AG04449 (cell line): Measurements from ENCODE around the gene ATPAF1.
A peak's percentile ranks its signal among the peaks of the same experiment; 100 is the strongest.

Source experiments
- CTCF ChIA-PET: fragments of 350-600 bp; formaldehyde crosslinking; extraction: SDS; loops from one replicate; lab custom pipeline; 2021; ENCODE audit warnings: antibody characterized with exemption; lab: Yijun Ruan, JAX
- POLR2A ChIA-PET: fragments of 400-600, 350-600 bp; formaldehyde crosslinking; extraction: SDS; loops from one replicate; lab custom pipeline; 2020; ENCODE audit warnings: antibody characterized with exemption, inconsistent platforms; lab: Yijun Ruan, JAX
- DNase-seq: peaks from one replicate; pipeline ENCODE4 v3.0.0-alpha.2; 2010; ENCODE audit warnings: low read depth, low spot score
- H3K4me3 ChIP-seq: 2 replicates; pipeline ENCODE4 v1.5.1; 2011; ENCODE audit warnings: low read depth, mild to moderate bottlenecking, control low read depth, low read length
- TF ChIP-seq, protein P1 (sequence below): IDR thresholded peaks from one replicate; pipeline ENCODE4 v1.5.1; 2011; ENCODE audit warnings: mild to moderate bottlenecking, moderate library complexity, low read length, control low read depth, inconsistent platforms; ENCODE audit not compliant: insufficient read depth; ENCODE audit errors: missing control alignments

ATPAF1 gene

DNA sequence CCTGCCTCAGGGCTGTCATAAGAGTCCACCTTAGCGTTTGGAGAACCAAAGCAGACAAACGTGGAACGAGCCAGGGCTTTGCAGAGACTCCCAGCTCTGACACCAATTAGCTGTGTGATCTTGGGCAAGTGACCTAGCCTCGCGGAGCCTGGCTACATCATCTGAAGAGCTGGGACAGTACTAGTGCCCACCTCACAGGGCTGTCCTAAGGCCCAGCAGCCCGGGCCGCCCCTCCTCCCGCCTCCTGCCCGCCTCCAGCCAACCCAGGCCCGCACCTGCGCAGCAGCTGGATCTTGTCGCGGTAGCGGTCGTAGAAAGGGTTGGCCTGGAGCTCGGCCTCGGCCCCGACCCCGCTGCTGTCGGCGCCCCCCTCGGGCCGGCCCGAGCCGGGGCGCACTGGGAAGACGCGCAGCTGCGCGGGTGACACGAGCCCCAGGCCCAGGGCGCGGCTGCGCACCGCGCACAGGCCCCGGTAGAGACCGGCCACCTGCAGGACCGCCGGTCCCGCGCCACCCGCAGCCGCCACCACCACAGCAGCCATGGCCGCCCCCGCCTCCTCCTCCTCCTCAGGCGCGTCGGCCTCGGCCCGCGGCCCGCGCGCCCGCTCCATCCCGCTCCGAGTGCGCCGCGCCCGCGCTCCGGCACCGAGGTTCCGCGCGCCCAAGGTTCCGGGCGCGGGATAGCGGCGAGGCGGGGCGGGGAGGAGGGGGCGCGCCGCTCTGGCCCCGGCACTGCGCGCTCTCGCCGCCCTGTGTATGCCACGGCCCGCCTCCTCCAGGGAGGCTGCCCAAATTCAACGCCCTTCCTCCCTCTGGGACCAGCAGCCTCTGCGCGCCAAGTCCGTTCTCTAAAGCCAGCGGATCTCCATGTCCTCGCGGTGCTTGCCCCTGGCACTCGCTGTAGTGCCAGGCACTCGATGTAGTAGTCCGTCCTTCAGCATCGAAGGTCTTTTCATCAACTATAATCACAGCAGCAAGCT lies at the start of gene ATPAF1:
ATPAF1 (minus strand) TSS at position 583 of the 979 bp plus-strand sequence; CDS start at position 541, 42 bp downstream.
- ChIA-PET CTCF (interaction anchor here (0.9 to 1.4 kb wide), 4 partner anchors 9 to 120 kb away, joined by 3 to 4 read pairs (median 3); no protein-coding TSS in a partner anchor), POLR2A (interaction anchor here (1.1 to 1.2 kb wide), 2 partner anchors 51 kb away, joined by 5 read pairs; partner anchors contain the start of genes EFCAB14 and MOB3C)
- H3K4me3 ChIP-seq: peak within 1 kb of the TSS; percentile 79
- DNase-seq: no peak
- TF ChIP-seq, protein P1, sequence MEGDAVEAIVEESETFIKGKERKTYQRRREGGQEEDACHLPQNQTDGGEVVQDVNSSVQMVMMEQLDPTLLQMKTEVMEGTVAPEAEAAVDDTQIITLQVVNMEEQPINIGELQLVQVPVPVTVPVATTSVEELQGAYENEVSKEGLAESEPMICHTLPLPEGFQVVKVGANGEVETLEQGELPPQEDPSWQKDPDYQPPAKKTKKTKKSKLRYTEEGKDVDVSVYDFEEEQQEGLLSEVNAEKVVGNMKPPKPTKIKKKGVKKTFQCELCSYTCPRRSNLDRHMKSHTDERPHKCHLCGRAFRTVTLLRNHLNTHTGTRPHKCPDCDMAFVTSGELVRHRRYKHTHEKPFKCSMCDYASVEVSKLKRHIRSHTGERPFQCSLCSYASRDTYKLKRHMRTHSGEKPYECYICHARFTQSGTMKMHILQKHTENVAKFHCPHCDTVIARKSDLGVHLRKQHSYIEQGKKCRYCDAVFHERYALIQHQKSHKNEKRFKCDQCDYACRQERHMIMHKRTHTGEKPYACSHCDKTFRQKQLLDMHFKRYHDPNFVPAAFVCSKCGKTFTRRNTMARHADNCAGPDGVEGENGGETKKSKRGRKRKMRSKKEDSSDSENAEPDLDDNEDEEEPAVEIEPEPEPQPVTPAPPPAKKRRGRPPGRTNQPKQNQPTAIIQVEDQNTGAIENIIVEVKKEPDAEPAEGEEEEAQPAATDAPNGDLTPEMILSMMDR: no peak

- H3K4me3 ChIP-seq: peak overlapping the region; percentile 91
- CTCF ChIA-PET: interaction anchor here (0.7 to 5.0 kb wide), 6 partner anchors 8 to 185 kb away, joined by 3 to 32 read pairs (median 3); no protein-coding TSS in a partner anchor
- no peak for DNase-seq
- TF ChIP-seq, protein P1: no peak
- POLR2A ChIA-PET: no interaction called here
These were observed 49.5 kb upstream of the ATPAF1 start for GRCh38 chr1:46717654-46718053.

- H3K4me3 ChIP-seq: no peak overlapping the region
- TF ChIP-seq, protein P1: no peak
- DNase-seq: no peak
- ChIA-PET CTCF (interaction anchor here (5.0 kb wide), 1 partner anchor 10 kb away, joined by 32 read pairs; no protein-coding TSS in a partner anchor), POLR2A (no interaction called here)
These were observed 46.8 kb upstream of the ATPAF1 start for GRCh38 chr1:46714976-46715375.

GRCh38 chr1:46708121-46708520 lies 40.0 kb upstream of the ATPAF1 start:
- CTCF ChIA-PET: interaction anchor here (1.2 to 4.0 kb wide), 2 partner anchors 17 to 261 kb away, joined by 4 to 29 read pairs; no protein-coding TSS in a partner anchor
- TF ChIP-seq, protein P1: no peak
- POLR2A ChIA-PET: no interaction called here
- H3K4me3 ChIP-seq: no peak overlapping the region
- no peak for DNase-seq

DNA sequence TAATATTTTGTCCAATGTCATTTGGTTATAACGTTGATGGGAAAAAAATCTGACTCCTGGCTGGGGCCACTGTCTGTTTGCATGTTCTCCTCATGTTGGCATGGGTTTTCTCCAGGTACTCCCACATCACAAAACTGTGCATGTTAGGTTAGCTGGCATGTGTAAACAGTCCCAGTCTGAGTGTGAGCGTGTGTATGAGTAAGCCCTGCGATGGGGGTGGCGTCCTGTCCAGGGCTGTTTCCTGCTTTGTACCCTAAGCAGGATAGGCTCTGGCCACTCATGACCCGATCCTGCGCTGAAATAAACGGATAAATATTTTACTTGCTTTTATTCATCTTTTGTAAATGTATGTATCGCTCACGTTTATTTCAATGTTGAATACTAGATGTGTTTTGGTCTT lies 37.2 kb upstream of the ATPAF1 start:
- ChIA-PET CTCF (no interaction called here), POLR2A (no interaction called here)
- no peak overlapping the region for H3K4me3 ChIP-seq
- TF ChIP-seq, protein P1: no peak
- no peak for DNase-seq
